ENCODE results near the gene ERRFI1. TPM values are rescaled to one million over a fixed set of nuclear protein-coding genes. Genes with fewer than 3 reads are reported as not detected.

Gene ERRFI1
- total and polyA plus RNA-seq, 2 of the 8 experiments (the other 6 are each of a cell fraction or from before 2014, with no cell fraction given), result 23.4 to 46.1 TPM

DNA sequence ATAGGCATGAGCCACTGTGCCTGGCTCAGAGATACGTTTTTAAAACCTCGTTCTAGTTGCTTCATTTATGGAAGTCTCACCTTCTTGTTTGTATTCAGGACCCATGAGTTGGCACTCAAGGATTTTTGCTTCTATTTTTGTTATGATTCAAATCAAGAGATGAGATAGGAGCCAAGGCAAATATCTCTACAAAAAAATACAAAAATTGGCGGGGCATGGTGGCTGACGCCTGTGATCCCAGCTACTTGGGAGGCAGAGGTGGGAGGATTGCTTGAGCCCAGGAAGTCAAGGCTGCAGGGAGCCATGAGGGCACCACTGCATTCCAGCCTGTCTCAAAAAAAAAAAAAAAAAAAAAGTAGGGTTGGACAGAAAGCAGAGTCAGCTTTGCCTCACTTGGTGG is 36.8 kb upstream of the ERRFI1 start:
- H3K79me2 ChIP-seq (ENCODE audit: control insufficient read depth in 1 of 2, insufficient read depth in 2 of 2, low read length in 2 of 2), result no peaks in the 10 kb centered on the region
- H3K4ac ChIP-seq (replicated peaks; ENCODE audit: insufficient read length, low read depth, low read length), result no peak overlapping the region
- no peak overlapping the region for H3K56ac ChIP-seq (replicated peaks; ENCODE audit: insufficient read length, low read depth, low read length)
- FAIRE-seq (no peak), DNase-seq (ENCODE audit: low read depth in 1 of 2, low spot score in 2 of 2) (no peak)
- H3K18ac ChIP-seq (ENCODE audit: extremely low read depth, low read length), result no peak overlapping the region
- ChIA-PET POLR2A (ENCODE audit: partially characterized antibody) (no interaction called here), CTCF (ENCODE audit: partially characterized antibody) (no interaction called here)
- no peaks in the 10 kb centered on the region for H3K4me1 ChIP-seq (replicated peaks in 1 of 4; ENCODE audit: control insufficient read depth in 3 of 4, insufficient read depth in 4 of 4, low read length in 3 of 4)
- H2BK20ac ChIP-seq (ENCODE audit: low read length), result no peak overlapping the region
- no peak overlapping the region for H2BK120ac ChIP-seq (replicated peaks; ENCODE audit: low read depth, low read length)
- 97% methylated on average over 4 of the region's 4 CpGs; no CpG with 5 or more reads in 1 of the 2 experiments for WGBS, 2 experiments (ENCODE audit: extremely low coverage in 1 of 2, insufficient coverage in 1 of 2, insufficient read length in 1 of 2, insufficient replicate concordance in 2 of 2, low coverage in 1 of 2, low lambda C conversion rate in 2 of 2, missing lambda C conversion rate in 1 of 2)
- H3K4me3 ChIP-seq (ENCODE audit: extremely low read depth in 1 of 4, insufficient read depth in 2 of 4, low read depth in 3 of 4, low read length in 4 of 4), result no peak overlapping the region
- H2AFZ ChIP-seq (ENCODE audit: low read length), result no peak overlapping the region
- H2BK5ac ChIP-seq (ENCODE audit: low read depth, low read length), result no peak overlapping the region
- H4K8ac ChIP-seq (ENCODE audit: extremely low read depth, insufficient read depth, low read length), result no peak overlapping the region
- H2BK12ac ChIP-seq (ENCODE audit: low read depth, low read length), result no peak overlapping the region
- no peaks in the 10 kb centered on the region for H3K23me2 ChIP-seq (ENCODE audit: low read depth, low read length)
- no peaks in the 10 kb centered on the region for H4K20me1 ChIP-seq (replicated peaks in 1 of 2; ENCODE audit: control insufficient read depth in 1 of 2, insufficient read depth in 2 of 2, low read length in 2 of 2)
- H4K5ac ChIP-seq (ENCODE audit: insufficient read length, low read depth, low read length), result no peak overlapping the region
- no peaks in the 10 kb centered on the region for H3K36me3 ChIP-seq (ENCODE audit: control insufficient read depth in 2 of 4, insufficient read depth in 4 of 4, low read length in 3 of 4)
- no peak overlapping the region for H2BK15ac ChIP-seq (ENCODE audit: low read length)
- H3K9ac ChIP-seq (replicated peaks in 1 of 4; ENCODE audit: extremely low read depth in 1 of 4, low read depth in 3 of 4, low read length in 3 of 4), result no peak overlapping the region
- H3K27me3 ChIP-seq (replicated peaks in 1 of 4; ENCODE audit: control insufficient read depth in 3 of 4, extremely low read depth in 1 of 4, insufficient read depth in 3 of 4, low read length in 3 of 4), result no peaks in the 10 kb centered on the region
- peaks cover 0 to 2% of the 10 kb centered on the region in 2 experiments; a peak in 1 of 4 replicates for H3K9me3 ChIP-seq (ENCODE audit: insufficient read depth in 2 of 2, low read depth in 1 of 2, low read length in 1 of 2)
- no peaks in the 10 kb centered on the region for H3K79me1 ChIP-seq (ENCODE audit: low read depth, low read length)
- no peak overlapping the region for H3K23ac ChIP-seq (ENCODE audit: insufficient read length)
- no peak overlapping the region for H3K4me2 ChIP-seq (ENCODE audit: insufficient read depth in 1 of 2, low read depth in 2 of 2, low read length in 2 of 2)
- no peak overlapping the region for H3K14ac ChIP-seq (ENCODE audit: insufficient read length)
- no peak overlapping the region for H4K91ac ChIP-seq (replicated peaks; ENCODE audit: insufficient read length, low read length)
- no peak overlapping the region for H2AK5ac ChIP-seq (ENCODE audit: low read depth, low read length)
- H3K27ac ChIP-seq (ENCODE audit: low read depth, low read length), result no peak overlapping the region
- TF ChIP-seq, protein P1, sequence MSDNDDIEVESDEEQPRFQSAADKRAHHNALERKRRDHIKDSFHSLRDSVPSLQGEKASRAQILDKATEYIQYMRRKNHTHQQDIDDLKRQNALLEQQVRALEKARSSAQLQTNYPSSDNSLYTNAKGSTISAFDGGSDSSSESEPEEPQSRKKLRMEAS (IDR thresholded peaks at IDR 0.05), result no peak
- no peak for TF ChIP-seq TEAD4 (IDR thresholded peaks at IDR 0.05; ENCODE audit: low read depth, low read length)

All from H1 (cell line).